GM12874 (cell line): ENCODE results near the gene DNAH11.

Experiments used
- CTCF ChIP-seq: IDR thresholded peaks from 2 replicates; pipeline ENCODE4 v1.5.1; 2011; ENCODE audit warnings: low read depth, mild to moderate bottlenecking, control low read depth, low read length, moderate library complexity; ENCODE audit not compliant: insufficient read depth

DNAH11 gene

GRCh38 chr7:21566094-21566493 lies 23.3 kb downstream of the DNAH11 start:
- TF ChIP-seq CTCF: no peak

GRCh38 chr7:21568762-21569161 lies 25.9 kb downstream of the DNAH11 start:
- TF ChIP-seq CTCF: no peak

- TF ChIP-seq CTCF: no peak
Observed at GRCh38 chr7:21572331-21573313, 29.8 kb downstream of the DNAH11 start.

GRCh38 chr7:21579341-21580072 lies 36.7 kb downstream of the DNAH11 start:
- no peak for TF ChIP-seq CTCF

GRCh38 chr7:21580073-21580521 lies 37.3 kb downstream of the DNAH11 start:
- TF ChIP-seq CTCF: no peak

- no peak for TF ChIP-seq CTCF
Observed at GRCh38 chr7:21585070-21585724, 42.4 kb downstream of the DNAH11 start.
